NCI-H82 treated with DMSO at 0.1 percent for 48 hours (cell line): ENCODE data around the gene OR2AJ1.

Source experiments
- DNase-seq: peaks from one replicate; lab custom pipeline; 2025; ENCODE audit not compliant: unreplicated experiment; lab: John Stamatoyannopoulos, UW

Gene OR2AJ1

GRCh38 chr1:247924868-247925267 lies at the start of gene OR2AJ1:
OR2AJ1 (plus strand) TSS chr1:247924889; CDS start chr1:247933769, 8,880 bp downstream.
- no peak for DNase-seq

- DNase-seq, result no peak
Measured at GRCh38 chr1:247883346-247883745, 41.3 kb upstream of the OR2AJ1 start.

GRCh38 chr1:247884797-247885413 lies 39.8 kb upstream of the OR2AJ1 start:
- no peak for DNase-seq

GRCh38 chr1:247895163-247895637 lies 29.5 kb upstream of the OR2AJ1 start, which contains the start of gene OR2W3:
OR2W3 (plus strand) TSS chr1:247895587; CDS start chr1:247895587, 0 bp downstream.
- DNase-seq, result no peak

GRCh38 chr1:247895976-247896375 lies 28.7 kb upstream of the OR2AJ1 start:
- no peak for DNase-seq

DNA sequence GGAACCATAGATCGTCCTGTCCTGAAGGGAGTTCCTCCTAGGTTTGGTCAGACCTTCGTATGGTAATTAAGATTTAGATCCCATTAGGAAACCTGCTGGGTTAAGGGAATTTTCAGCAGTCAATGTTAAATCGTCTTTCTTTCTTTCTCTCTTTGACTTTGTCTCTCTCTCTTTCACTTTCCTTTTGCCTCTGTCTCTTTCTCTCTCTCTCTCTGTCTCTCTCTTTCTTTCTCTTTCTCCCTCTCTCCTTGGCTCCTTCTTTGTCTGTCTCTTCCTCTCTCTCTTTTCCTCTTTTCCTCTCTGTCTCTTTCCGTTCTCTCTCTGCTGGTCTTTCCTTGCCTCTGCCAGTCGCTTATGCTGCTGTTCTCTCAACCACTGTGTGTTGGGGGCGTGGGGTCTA lies 20.6 kb upstream of the OR2AJ1 start:
- DNase-seq, result no peak

DNA sequence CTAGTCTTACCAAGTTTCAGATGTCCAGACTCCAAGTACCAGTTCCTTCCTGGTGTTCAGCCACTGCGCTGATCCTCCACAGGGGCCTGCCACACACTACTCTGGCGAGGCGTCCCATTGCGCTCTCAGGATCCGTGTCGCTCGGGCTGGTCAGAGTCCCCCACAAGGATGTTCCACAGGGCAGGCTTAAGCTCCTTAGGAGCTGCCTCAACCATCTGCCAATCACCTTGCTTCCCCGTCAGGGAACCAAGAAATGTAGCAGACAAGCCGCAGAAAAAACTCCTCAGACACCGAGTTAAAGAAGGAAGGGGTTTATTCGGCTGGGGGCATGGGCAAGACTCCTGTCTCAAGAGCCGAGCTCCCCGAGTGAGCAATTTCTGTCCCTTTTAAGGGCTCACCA lies 19.5 kb upstream of the OR2AJ1 start:
- no peak for DNase-seq

DNA sequence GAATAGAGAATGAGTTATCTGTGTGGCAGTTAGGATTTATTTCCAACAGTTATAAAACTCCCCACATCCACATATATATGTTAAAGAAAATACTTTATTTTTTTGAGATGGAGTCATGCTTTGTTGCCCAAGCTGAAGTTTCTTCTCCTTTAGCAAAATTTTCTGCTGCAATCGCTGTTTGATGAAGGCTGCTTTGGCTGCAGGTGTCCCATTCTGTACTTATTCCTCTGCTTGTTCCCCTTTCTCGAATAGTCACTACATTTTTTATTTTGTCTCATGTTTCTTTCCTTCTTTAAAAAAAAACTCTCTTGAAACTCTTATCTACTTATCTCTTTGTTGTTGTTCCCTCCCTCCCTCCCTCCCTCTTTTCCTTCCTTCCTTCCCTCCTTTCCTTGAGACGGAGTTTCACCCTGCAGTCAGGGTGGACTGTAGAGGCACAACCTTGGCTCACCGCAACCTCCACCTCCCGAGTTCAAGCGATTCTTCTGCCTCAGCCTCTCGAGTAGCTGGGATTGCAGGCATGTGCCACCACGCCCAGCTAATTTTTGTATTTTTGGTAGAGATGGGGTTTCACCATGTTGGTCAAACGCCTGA lies 18.7 kb upstream of the OR2AJ1 start:
- DNase-seq, result no peak

DNA sequence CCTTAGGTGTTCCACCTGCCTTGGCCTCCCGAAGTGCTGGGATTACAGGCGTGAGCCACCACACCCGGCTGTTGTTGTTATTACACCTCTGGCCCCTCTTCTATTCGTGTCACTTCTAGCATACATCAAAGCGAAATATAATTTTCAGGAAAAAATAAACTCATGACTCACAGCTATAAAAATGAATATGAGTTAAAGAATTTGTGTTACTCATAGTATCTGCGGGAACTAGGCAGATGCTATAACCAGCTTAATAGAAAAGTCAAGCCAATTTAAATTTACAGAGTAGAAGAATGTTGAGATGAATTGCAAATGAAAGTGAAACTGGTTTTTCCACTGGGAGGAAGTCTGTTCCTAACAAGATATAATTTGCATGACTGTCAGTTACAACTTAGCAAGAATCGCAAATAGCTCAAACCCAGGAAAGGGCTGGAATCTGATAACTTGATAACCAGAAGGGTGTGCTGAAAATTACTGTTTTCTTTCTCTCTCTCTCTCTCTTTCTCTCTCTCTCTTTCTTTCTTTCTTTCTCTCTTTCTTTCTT lies 18.1 kb upstream of the OR2AJ1 start:
- no peak for DNase-seq

GRCh38 chr1:247908766-247909165 lies 15.9 kb upstream of the OR2AJ1 start:
- no peak for DNase-seq

DNA sequence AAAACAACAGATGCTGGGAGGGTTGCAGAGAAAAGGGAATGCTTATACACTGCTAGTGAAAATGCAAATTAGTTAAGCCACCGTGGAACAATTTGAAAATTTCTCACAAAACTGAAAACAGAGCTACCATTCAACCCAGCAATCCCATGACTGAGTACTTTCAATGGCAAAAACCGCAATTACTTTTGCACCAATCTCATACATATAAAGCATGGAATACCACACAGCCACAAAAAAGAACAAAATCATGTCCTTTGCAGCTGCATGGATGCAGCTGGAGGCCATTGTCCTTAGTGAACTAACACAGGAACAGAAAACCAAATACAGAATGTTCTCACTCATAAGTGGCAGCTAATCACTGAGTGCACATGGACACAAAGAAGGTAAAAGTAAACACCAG lies 10.9 kb upstream of the OR2AJ1 start:
- no peak for DNase-seq

DNA sequence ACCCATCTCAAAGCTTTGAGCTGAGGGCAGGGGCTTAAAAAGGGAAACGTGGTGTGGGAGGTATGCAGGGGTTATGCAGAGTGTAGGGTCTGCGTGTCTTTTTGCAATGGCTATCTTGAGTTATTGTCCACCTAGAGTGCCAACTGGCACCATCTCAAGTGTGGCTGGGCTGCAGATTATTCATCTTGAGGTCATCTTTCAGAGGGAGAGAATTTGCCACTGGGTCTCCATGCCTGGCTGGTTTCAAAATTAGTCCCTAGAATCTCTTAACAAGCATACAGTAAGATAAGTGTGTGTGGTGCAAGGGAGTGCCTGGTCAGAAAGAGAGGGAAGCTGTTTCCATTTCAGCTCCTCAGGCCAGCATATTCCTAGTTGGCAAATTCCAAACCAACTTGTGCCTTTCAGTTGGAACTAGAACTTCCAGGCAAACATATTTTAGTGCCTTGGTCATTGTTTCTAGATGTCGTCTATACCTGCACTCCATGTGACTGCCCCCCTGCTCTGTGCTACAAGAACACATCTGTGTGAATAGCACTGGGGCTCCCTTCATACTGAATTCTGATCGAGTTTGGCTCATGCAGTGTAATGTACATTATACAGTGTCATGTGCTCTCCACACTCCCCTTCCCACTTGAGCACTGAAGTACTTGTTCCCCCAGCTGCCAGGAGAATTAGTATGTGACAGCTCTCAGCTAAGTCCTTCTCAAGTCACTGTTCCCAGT lies 9.6 kb upstream of the OR2AJ1 start:
- DNase-seq, result no peak

GRCh38 chr1:247919952-247920351 lies 4.7 kb upstream of the OR2AJ1 start, which contains the start of gene OR2T8:
OR2T8 (plus strand) TSS chr1:247920252; CDS start chr1:247921018, 766 bp downstream.
- no peak for DNase-seq

DNA sequence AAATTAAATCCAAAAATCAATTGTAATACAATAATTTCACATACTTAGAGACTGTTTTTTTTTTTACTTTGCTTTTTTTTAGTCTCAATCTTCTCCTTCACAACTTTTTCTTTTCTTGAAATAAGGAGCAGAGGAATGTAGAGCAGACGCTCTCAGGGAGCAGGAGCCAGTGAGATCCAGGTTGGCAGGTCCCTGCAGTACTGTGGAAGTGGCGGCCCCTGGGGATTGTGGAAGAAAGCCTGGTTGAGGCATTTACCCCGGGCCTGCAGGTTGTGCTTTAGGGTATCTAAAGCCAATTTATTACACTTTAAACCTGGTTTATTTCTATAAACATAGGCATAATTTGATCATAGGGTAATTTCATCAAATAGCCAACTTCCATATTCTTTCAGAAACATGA lies 748 bp upstream of the OR2AJ1 start:
- no peak for DNase-seq

- no peak for DNase-seq
Measured at GRCh38 chr1:247933989-247934388, 9.3 kb downstream of the OR2AJ1 start.

GRCh38 chr1:247935781-247936180 lies 11.1 kb downstream of the OR2AJ1 start:
- no peak for DNase-seq

- no peak for DNase-seq
Measured at GRCh38 chr1:247936415-247936814, 11.7 kb downstream of the OR2AJ1 start.

GRCh38 chr1:247936965-247937734 lies 12.5 kb downstream of the OR2AJ1 start:
- DNase-seq, result peak; percentile 31

GRCh38 chr1:247942624-247943023 lies 17.9 kb downstream of the OR2AJ1 start:
- no peak for DNase-seq

DNA sequence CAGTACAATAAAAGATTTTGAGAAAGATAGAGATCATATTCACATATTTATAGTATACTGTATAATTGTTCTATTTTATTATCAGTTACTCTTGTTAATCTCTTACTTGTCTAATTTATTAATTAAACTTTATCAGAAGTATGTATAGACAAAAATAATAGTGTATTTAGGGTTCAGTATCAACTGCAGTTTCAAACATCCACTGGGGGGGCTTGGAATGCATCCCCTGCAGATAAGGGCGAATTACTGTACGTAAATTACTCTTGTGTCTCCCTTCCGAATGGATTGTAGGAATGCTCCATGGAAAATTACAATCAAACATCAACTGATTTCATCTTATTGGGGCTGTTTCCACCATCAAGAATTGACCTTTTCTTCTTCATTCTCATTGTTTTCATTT lies 23.9 kb downstream of the OR2AJ1 start, which contains the start of gene OR2L8:
OR2L8 (plus strand) TSS at position 301 of the 400 bp plus-strand sequence; CDS start at position 301, 0 bp downstream.
- DNase-seq, result no peak

- DNase-seq, result no peak
Measured at GRCh38 chr1:247953408-247953807, 28.7 kb downstream of the OR2AJ1 start.
